ENCODE data around the gene ARHGAP15. TPM values are rescaled to one million over a fixed set of nuclear protein-coding genes. Genes with fewer than 3 reads are reported as not detected.
"Not testable (repeated sequence)": the region's sequence is repeated elsewhere in the genome, so short reads cannot be mapped to it uniquely, and the experiment has no call there.

ARHGAP15 gene
- total RNA-seq, 1 donor = 0.43 TPM

DNA sequence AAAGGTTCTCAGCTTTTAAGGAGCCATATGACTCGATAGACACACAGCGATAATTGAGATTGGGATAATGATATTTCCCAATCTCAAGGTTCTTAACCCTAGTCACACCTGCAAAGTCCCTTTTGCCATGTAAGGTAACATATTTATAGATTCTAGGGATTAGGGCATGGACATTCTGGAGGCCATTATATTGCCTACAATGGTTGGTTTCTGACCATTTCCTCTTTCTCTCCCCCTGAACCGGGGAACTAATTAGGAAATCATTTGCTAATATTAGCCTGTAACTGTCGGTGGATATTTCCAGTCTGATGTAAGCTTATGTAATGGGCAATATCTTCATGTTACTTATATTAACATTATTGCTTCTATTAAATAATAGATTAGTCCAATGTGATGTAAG, 40.8 kb upstream of the ARHGAP15 start:
- no peak for DNase-seq (ENCODE audit: low read depth)
- H3K4me3 ChIP-seq (ENCODE audit: low read depth, low read length) = no peak overlapping the region
- TF ChIP-seq, protein P1, sequence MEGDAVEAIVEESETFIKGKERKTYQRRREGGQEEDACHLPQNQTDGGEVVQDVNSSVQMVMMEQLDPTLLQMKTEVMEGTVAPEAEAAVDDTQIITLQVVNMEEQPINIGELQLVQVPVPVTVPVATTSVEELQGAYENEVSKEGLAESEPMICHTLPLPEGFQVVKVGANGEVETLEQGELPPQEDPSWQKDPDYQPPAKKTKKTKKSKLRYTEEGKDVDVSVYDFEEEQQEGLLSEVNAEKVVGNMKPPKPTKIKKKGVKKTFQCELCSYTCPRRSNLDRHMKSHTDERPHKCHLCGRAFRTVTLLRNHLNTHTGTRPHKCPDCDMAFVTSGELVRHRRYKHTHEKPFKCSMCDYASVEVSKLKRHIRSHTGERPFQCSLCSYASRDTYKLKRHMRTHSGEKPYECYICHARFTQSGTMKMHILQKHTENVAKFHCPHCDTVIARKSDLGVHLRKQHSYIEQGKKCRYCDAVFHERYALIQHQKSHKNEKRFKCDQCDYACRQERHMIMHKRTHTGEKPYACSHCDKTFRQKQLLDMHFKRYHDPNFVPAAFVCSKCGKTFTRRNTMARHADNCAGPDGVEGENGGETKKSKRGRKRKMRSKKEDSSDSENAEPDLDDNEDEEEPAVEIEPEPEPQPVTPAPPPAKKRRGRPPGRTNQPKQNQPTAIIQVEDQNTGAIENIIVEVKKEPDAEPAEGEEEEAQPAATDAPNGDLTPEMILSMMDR (IDR thresholded peaks at IDR 0.05; ENCODE audit: insufficient read depth, low read depth, low read length) = no peak

DNA sequence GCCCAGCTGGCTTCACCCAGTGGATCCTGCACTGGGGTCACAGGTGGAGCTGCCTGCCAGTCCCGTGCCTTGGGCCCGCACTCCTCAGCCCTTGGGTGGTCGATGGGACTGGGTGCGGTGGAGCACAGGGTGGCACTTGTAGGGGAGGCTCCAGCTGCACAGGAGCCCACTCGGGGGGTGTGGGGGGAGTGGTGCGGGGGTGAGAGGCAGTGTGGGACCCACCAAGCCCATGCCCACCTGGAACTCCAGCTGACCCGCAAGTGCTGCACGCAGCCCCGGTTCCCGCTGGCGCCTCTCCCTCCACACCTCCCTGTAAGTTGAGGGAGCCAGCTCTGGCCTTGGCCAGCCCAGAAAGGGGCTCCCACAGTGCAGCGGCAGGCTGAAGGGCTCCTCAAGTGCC, 39.7 kb upstream of the ARHGAP15 start:
- H3K4me3 ChIP-seq (ENCODE audit: low read depth, low read length); DNase-seq (ENCODE audit: low read depth): not testable (repeated sequence)

DNA sequence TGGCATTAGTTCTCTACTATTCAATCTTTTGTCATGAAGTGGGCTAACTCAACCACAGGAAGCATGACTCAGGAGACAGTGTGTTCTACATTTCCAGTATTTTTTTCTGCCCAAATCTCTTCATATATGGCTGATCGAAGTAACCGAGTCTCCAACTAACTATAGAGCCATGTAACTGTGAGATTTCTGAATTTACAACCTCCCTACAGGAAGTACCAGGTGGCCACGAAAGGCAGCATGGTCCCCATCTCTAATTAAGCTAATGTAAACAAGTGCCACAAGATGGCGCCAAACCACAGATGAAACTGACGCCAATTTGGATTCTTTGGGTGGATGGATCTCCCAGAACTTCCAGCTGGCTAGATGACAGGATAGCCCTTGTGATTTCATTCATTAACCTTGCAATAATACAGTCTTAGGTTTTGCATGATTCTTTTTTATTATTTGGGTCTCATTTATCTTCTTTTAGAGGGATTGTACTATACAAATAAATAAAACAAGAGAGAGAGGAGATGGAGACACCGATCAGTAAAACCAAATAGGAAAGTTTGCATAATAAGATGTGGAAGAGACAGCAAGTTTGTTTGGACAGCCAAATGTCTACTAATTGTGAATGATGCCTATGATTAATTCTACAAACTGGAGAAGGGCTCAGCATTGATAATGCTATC, 18.3 kb upstream of the ARHGAP15 start:
- H3K4me3 ChIP-seq (ENCODE audit: low read depth, low read length) = no peak overlapping the region
- peak; percentile 59 for DNase-seq (ENCODE audit: low read depth)
- TF ChIP-seq, protein P1 (IDR thresholded peaks at IDR 0.05; ENCODE audit: insufficient read depth, low read depth, low read length) = peak; percentile 63

DNA sequence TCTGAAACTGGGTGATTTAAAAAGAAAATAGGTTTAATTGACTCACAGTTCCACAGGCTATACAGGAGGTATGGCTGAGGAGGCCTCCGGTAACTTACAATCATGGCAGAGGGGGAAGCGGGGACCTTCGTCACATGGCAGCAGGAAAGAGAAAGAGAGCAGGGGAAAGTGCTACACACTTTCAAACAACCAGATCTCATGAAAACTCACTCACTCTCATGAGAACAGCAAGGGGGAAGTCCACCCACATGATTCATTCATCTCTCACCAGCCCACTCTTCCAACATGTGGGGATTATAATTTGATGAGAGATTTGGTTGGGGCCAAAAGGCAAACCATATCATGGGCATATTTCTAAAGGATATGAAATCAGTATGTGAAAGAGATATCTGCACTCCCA, 12.0 kb upstream of the ARHGAP15 start:
- TF ChIP-seq, protein P1 (IDR thresholded peaks at IDR 0.05; ENCODE audit: insufficient read depth, low read depth, low read length) = no peak
- DNase-seq (ENCODE audit: low read depth) = no peak
- no peak overlapping the region for H3K4me3 ChIP-seq (ENCODE audit: low read depth, low read length)

DNA sequence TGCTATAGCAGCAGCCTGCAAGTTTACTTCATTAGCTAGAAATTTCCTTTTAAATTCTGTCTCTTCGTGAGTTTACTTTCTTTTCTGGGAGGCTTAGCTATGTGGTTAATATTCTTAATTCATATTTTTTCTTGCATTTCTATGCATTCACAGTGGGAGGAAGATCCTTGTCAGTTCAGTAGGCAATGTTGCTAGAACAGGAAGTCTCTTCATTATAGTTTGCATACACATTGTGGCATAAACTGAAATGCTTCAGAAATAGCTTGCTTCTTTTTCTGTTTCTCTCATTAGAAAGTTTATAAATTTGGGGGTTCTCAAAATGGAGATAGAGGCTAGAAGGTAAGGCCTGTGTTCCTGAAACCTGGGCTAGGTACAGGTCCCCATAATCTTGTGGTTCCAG, 8.1 kb upstream of the ARHGAP15 start:
- TF ChIP-seq, protein P1 (IDR thresholded peaks at IDR 0.05; ENCODE audit: insufficient read depth, low read depth, low read length) = no peak
- DNase-seq (ENCODE audit: low read depth) = no peak
- H3K4me3 ChIP-seq (ENCODE audit: low read depth, low read length) = no peak overlapping the region

DNA sequence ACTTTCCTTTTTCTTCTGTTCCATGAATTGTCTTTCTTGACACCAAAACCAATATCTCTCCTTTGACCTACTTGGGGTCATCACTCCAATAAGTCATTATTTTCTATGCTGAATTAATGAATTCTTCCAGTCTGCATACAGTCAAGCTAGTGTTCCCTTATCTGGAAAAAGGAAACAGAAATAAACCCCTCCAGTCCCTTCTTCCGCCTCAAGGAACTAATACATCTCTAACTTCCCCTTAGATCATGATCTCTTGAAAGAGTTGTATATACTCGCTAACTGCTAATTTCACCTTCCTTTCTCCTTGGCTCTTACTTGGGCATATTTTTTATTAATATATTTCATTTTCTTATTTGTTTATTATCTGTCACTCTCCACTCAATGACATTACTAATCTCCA, 7.3 kb upstream of the ARHGAP15 start:
- TF ChIP-seq, protein P1 (IDR thresholded peaks at IDR 0.05; ENCODE audit: insufficient read depth, low read depth, low read length) = no peak
- no peak for DNase-seq (ENCODE audit: low read depth)
- H3K4me3 ChIP-seq (ENCODE audit: low read depth, low read length) = no peak overlapping the region

DNA sequence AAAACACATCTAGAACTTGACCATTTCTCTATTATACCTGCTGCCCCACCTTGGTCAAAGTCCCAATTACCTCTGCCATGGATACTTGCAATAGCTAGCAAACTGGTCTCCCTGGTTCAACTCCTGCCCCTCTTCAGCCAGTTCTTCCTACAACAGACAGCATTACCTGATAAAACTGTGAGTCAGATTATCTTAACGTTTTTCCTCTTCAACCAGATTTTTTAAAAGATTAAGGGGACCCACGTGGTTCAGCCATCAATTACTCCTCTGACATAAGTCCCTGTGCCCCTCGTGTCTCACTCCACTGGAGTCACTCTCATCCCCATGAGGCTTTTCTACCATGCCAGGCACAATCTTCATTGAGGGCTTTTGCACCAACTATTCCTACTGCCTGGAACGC, 5.3 kb upstream of the ARHGAP15 start:
- TF ChIP-seq, protein P1 (IDR thresholded peaks at IDR 0.05; ENCODE audit: insufficient read depth, low read depth, low read length) = no peak
- no peak overlapping the region for H3K4me3 ChIP-seq (ENCODE audit: low read depth, low read length)
- no peak for DNase-seq (ENCODE audit: low read depth)
